H1 (cell line): ENCODE data around the gene DKKL1. TPM values are rescaled to one million over a fixed set of nuclear protein-coding genes. Genes with fewer than 3 reads are reported as not detected.

Experiments
- CTCF ChIA-PET: fragments of 300-600 bp; sonication (Branson Sonifier 250); formaldehyde crosslinking; loops from one replicate; lab custom pipeline; 2021; ENCODE audit not compliant: partially characterized antibody; lab: Charles Lee
- POLR2A ChIA-PET: fragments of 300-600 bp; sonication (Branson Sonifier 250); formaldehyde crosslinking; loops from one replicate; lab custom pipeline; 2021; ENCODE audit warnings: inconsistent platforms; ENCODE audit not compliant: partially characterized antibody; lab: Charles Lee
- DNase-seq, 2 experiments: peaks; one replicate each; pipeline versions ENCODE4 v3.0.0 to v3.0.0-alpha.2; 2010 to 2022; ENCODE audit warnings: low spot score in 2 of 2, low read depth in 1 of 2, mixed read lengths in 1 of 2
- FAIRE-seq: peaks from 2 replicates; lab custom pipeline; 2011; peaks lifted over from hg19 to GRCh38; lab: Jason Lieb, UNC
- H2AFZ ChIP-seq: 2 replicates; pipeline ENCODE4 v1.8.1; 2012; ENCODE audit warnings: low read length, inconsistent platforms
- H2AK5ac ChIP-seq: 2 replicates; pipeline ENCODE4 v1.6.1; 2013; ENCODE audit warnings: low read depth, low read length
- H2BK120ac ChIP-seq: replicated peaks from 2 replicates; pipeline ENCODE3; 2013; ENCODE audit warnings: low read depth, low read length, inconsistent platforms
- H2BK12ac ChIP-seq: 2 replicates; pipeline ENCODE4 v1.6.1; 2013; ENCODE audit warnings: low read depth, low read length
- H2BK15ac ChIP-seq: 2 replicates; pipeline ENCODE4 v1.6.1; 2013; ENCODE audit warnings: low read length
- H2BK20ac ChIP-seq: 2 replicates; pipeline ENCODE4 v1.6.1; 2013; ENCODE audit warnings: low read length
- H2BK5ac ChIP-seq: 2 replicates; pipeline ENCODE4 v1.6.1; 2013; ENCODE audit warnings: low read depth, low read length
- H3K14ac ChIP-seq: 2 replicates; pipeline ENCODE4 v1.6.1; 2013; ENCODE audit warnings: inconsistent platforms; ENCODE audit not compliant: insufficient read length
- H3K18ac ChIP-seq: 2 replicates; pipeline ENCODE4 v1.6.1; 2013; ENCODE audit warnings: low read length; ENCODE audit errors: extremely low read depth
- H3K23ac ChIP-seq: 2 replicates; pipeline ENCODE4 v1.6.1; 2013; ENCODE audit warnings: inconsistent platforms; ENCODE audit not compliant: insufficient read length
- H3K23me2 ChIP-seq: 2 replicates; pipeline ENCODE4 v1.6.1; 2013; ENCODE audit warnings: low read depth, low read length
- H3K27ac ChIP-seq: 2 replicates; pipeline ENCODE4 v1.6.1; 2011; ENCODE audit warnings: low read depth, low read length, inconsistent platforms
- H3K27me3 ChIP-seq, 4 experiments: replicated peaks in 1 of 4; 1 replicate in 1 of 4; 2 replicates in 3 of 4; pipeline versions ENCODE4 v1.6.1 to v1.8.1; 2011 to 2013; ENCODE audit warnings: low read length in 3 of 4, mild to moderate bottlenecking in 3 of 4, inconsistent platforms in 2 of 4, mixed read lengths in 2 of 4, moderate library complexity in 1 of 4; ENCODE audit not compliant: control insufficient read depth in 3 of 4, insufficient read depth in 3 of 4; ENCODE audit errors: extremely low read depth in 1 of 4
- H3K36me3 ChIP-seq, 4 experiments: 2 replicates each; pipeline versions ENCODE4 v1.6.1 to v1.8.1; 2011 to 2013; ENCODE audit warnings: mild to moderate bottlenecking in 4 of 4, low read length in 3 of 4, moderate library complexity in 2 of 4, control low read depth in 1 of 4, inconsistent platforms in 1 of 4; ENCODE audit not compliant: insufficient read depth in 4 of 4, control insufficient read depth in 2 of 4
- H3K4ac ChIP-seq: replicated peaks from 2 replicates; pipeline ENCODE3; 2013; ENCODE audit warnings: low read length, low read depth, mixed read lengths, inconsistent platforms; ENCODE audit not compliant: insufficient read length
- H3K4me1 ChIP-seq, 4 experiments: replicated peaks in 1 of 4; 1 replicate in 1 of 4; 2 replicates in 3 of 4; pipeline versions ENCODE4 v1.6.1 to v1.8.1; 2011 to 2013; ENCODE audit warnings: low read length in 3 of 4, inconsistent platforms in 2 of 4, mixed read lengths in 1 of 4; ENCODE audit not compliant: insufficient read depth in 4 of 4, control insufficient read depth in 3 of 4
- H3K4me2 ChIP-seq, 2 experiments: 2 replicates each; pipeline versions ENCODE4 v1.6.1 to v1.8.1; 2011 to 2013; ENCODE audit warnings: low read depth in 2 of 2, low read length in 2 of 2, control low read depth in 1 of 2, inconsistent platforms in 1 of 2, mild to moderate bottlenecking in 1 of 2; ENCODE audit not compliant: insufficient read depth in 1 of 2
- H3K4me3 ChIP-seq, 4 experiments: fragments of 200-600, 300-600 bp in 1 of 4; sonication (generic), shearing (Covaris generic), sonication (Bioruptor Twin) in 1 of 4; 2 replicates each; pipeline versions ENCODE4 v1.5.1 to v1.8.1; 2011 to 2016; ENCODE audit warnings: low read length in 4 of 4, low read depth in 3 of 4, control low read depth in 2 of 4, inconsistent platforms in 2 of 4, mild to moderate bottlenecking in 2 of 4, mixed read lengths in 1 of 4, moderate library complexity in 1 of 4; ENCODE audit not compliant: insufficient read depth in 2 of 4; ENCODE audit errors: extremely low read depth in 1 of 4
- H3K56ac ChIP-seq: replicated peaks from 2 replicates; pipeline ENCODE3; 2013; ENCODE audit warnings: low read depth, mild to moderate bottlenecking, mixed read lengths, low read length, inconsistent platforms; ENCODE audit not compliant: insufficient read length
- H3K79me1 ChIP-seq: 2 replicates; pipeline ENCODE4 v1.6.1; 2013; ENCODE audit warnings: low read depth, low read length, control low read depth
- H3K79me2 ChIP-seq, 2 experiments: 2 replicates each; pipeline versions ENCODE4 v1.6.1 to v1.8.1; 2012 to 2013; ENCODE audit warnings: low read length in 2 of 2, mild to moderate bottlenecking in 2 of 2, inconsistent platforms in 1 of 2; ENCODE audit not compliant: insufficient read depth in 2 of 2, control insufficient read depth in 1 of 2
- H3K9ac ChIP-seq, 4 experiments: replicated peaks in 1 of 4; 1 replicate in 1 of 4; 2 replicates in 3 of 4; pipeline versions ENCODE4 v1.6.1 to v1.8.1; 2011 to 2013; ENCODE audit warnings: low read depth in 3 of 4, low read length in 3 of 4, control low read depth in 2 of 4, mild to moderate bottlenecking in 2 of 4, moderate library complexity in 2 of 4, inconsistent platforms in 1 of 4; ENCODE audit errors: extremely low read depth in 1 of 4
- H3K9me3 ChIP-seq, 2 experiments: 2 replicates each; pipeline versions ENCODE4 v1.6.1 to v1.8.1; 2012 to 2013; ENCODE audit warnings: mild to moderate bottlenecking in 2 of 2, moderate library complexity in 2 of 2, control low read depth in 1 of 2, inconsistent platforms in 1 of 2, low read depth in 1 of 2, low read length in 1 of 2, mixed read lengths in 1 of 2; ENCODE audit not compliant: insufficient read depth in 2 of 2
- H4K20me1 ChIP-seq, 2 experiments: replicated peaks in 1 of 2; 2 replicates each; pipeline versions ENCODE3 to v1.8.1; 2011 to 2013; ENCODE audit warnings: inconsistent platforms in 2 of 2, low read length in 2 of 2, mild to moderate bottlenecking in 1 of 2; ENCODE audit not compliant: insufficient read depth in 2 of 2, control insufficient read depth in 1 of 2
- H4K5ac ChIP-seq: 2 replicates; pipeline ENCODE4 v1.6.1; 2013; ENCODE audit warnings: low read length, low read depth, mixed read lengths, inconsistent platforms; ENCODE audit not compliant: insufficient read length
- H4K8ac ChIP-seq: 2 replicates; pipeline ENCODE4 v1.8.0; 2013; ENCODE audit warnings: mild to moderate bottlenecking, moderate library complexity, low read length, inconsistent platforms; ENCODE audit not compliant: insufficient read depth; ENCODE audit errors: extremely low read depth
- H4K91ac ChIP-seq: replicated peaks from 2 replicates; pipeline ENCODE3; 2013; ENCODE audit warnings: low read length, mixed read lengths, inconsistent platforms; ENCODE audit not compliant: insufficient read length
- CHD1 ChIP-seq: IDR thresholded peaks from 2 replicates; pipeline ENCODE4 v1.6.1; 2012; ENCODE audit warnings: low read depth, low read length, improper control_type of control experiment
- CTBP2 ChIP-seq: IDR thresholded peaks from 2 replicates; pipeline ENCODE4 v1.7.0; 2011; ENCODE audit warnings: borderline replicate concordance, mild to moderate bottlenecking, moderate library complexity, mixed read lengths, low read length; ENCODE audit not compliant: insufficient read depth, insufficient read length
- E2F6 ChIP-seq: IDR thresholded peaks from 2 replicates; pipeline ENCODE4 v1.6.1; 2012; ENCODE audit warnings: inconsistent platforms
- JUN ChIP-seq: IDR thresholded peaks from 2 replicates; pipeline ENCODE4 v1.6.1; 2011; ENCODE audit warnings: low read depth, mild to moderate bottlenecking, improper control_type of control experiment, low read length
- POLR2AphosphoS5 ChIP-seq: IDR thresholded peaks from 2 replicates; pipeline ENCODE4 v1.6.1; 2011; ENCODE audit warnings: low read depth, low read length
- SP4 ChIP-seq: IDR thresholded peaks from 2 replicates; pipeline ENCODE4 v1.6.1; 2012; ENCODE audit warnings: low read length, inconsistent platforms
- TAF1 ChIP-seq: IDR thresholded peaks from 2 replicates; pipeline ENCODE4 v1.6.1; 2011; ENCODE audit warnings: mild to moderate bottlenecking, low read depth, low read length
- WGBS, 2 experiments: shearing (Covaris generic) in 1 of 2; methylation state at CpG; one replicate each; pipeline versions ENCODE4 v1.1.6 to v1.1.7; 2013 to 2015; ENCODE audit warnings: low lambda C conversion rate in 2 of 2, mixed read lengths in 2 of 2, inconsistent platforms in 1 of 2, low coverage in 1 of 2, missing lambda C conversion rate in 1 of 2; ENCODE audit not compliant: insufficient replicate concordance in 2 of 2, insufficient coverage in 1 of 2, insufficient read length in 1 of 2; ENCODE audit errors: extremely low coverage in 1 of 2, missing lambda C conversion rate in 1 of 2; 5-methylcytosine and 5-hydroxymethylcytosine counted together
- polyA plus RNA-seq, 7 experiments: library from polyadenylated mRNA; depleted of rRNA in 3 of 7; stranded (reverse) in 5 of 7; unstranded in 2 of 7; fragments of >200 nt in 5 of 7; fragments of 200-250 nt in 2 of 7; gene quantifications; 1 replicate in 5 of 7; 2 replicates in 1 of 7; 4 replicates in 1 of 7; pipeline versions ENCODE4 v1.2.1 to v1.2.3, GENCODE V29; 2011 to 2013; ENCODE audit warnings: missing spikeins in 2 of 7, mixed read lengths in 2 of 7
- total RNA-seq: library from RNA; stranded (reverse); fragmentation: NEBNext Ultra II Directional; extraction: Animal tissue kit (Norgen Biotek cat#: 25700); gene quantifications from 2 replicates; pipeline ENCODE4 v1.2.1, GENCODE V29; 2021

DKKL1 gene
- total and polyA plus RNA-seq, 2 of the 8 experiments (the other 6 are each of a cell fraction or from before 2014, with no cell fraction given) = 2.6 to 6.8 TPM

GRCh38 chr19:49380391-49380790 is 16.7 kb downstream of the DKKL1 start:
- no peak overlapping the region for H3K4me2 ChIP-seq
- H2AK5ac ChIP-seq = no peak overlapping the region
- H3K27me3 ChIP-seq = no peaks in the 10 kb centered on the region
- no peak overlapping the region for H4K91ac ChIP-seq
- H3K9ac ChIP-seq = no peak overlapping the region
- WGBS, 2 experiments = 91% methylated on average over 3 of the region's 3 CpGs; no CpG with 5 or more reads in 1 of the 2 experiments
- no peak overlapping the region for H3K27ac ChIP-seq
- H3K4me1 ChIP-seq = no peaks in the 10 kb centered on the region
- no peaks in the 10 kb centered on the region for H3K23me2 ChIP-seq
- POLR2A ChIA-PET = interaction anchor here (1.5 to 2.7 kb wide), 2 partner anchors 19 to 71 kb away, joined by 3 to 9 read pairs; partner anchors contain the start of genes PIH1D1 and TEAD2
- no peak overlapping the region for H2BK15ac ChIP-seq
- H2BK20ac ChIP-seq = no peak overlapping the region
- no peaks in the 10 kb centered on the region for H3K79me2 ChIP-seq
- no peaks in the 10 kb centered on the region for H3K36me3 ChIP-seq
- CTCF ChIA-PET = interaction anchor here (0.6 to 2.3 kb wide), 6 partner anchors 10 to 1024 kb away, joined by 3 to 4 read pairs (median 4); no protein-coding TSS in a partner anchor
- FAIRE-seq = no peak
- H3K56ac ChIP-seq = no peak overlapping the region
- no peak for DNase-seq
- H3K23ac ChIP-seq = no peak overlapping the region
- no peak overlapping the region for H2BK120ac ChIP-seq
- peaks cover 0 to 7% of the 10 kb centered on the region in 2 experiments; a peak in 3 of 4 replicates for H3K9me3 ChIP-seq
- H3K18ac ChIP-seq = no peak overlapping the region
- no peak overlapping the region for H3K14ac ChIP-seq
- H2BK12ac ChIP-seq = no peak overlapping the region
- TF ChIP-seq POLR2AphosphoS5 (no peak), CTBP2 (no peak), JUN (no peak), TAF1 (no peak), E2F6 (no peak), SP4 (no peak), CHD1 (no peak)
- no peak overlapping the region for H4K8ac ChIP-seq
- no peaks in the 10 kb centered on the region for H3K79me1 ChIP-seq
- no peak overlapping the region for H2BK5ac ChIP-seq
- no peaks in the 10 kb centered on the region for H4K20me1 ChIP-seq
- H3K4ac ChIP-seq = no peak overlapping the region
- H2AFZ ChIP-seq = no peak overlapping the region
- no peak overlapping the region for H4K5ac ChIP-seq
- no peak overlapping the region for H3K4me3 ChIP-seq
